ENCODE measurements around the gene TXNDC9. TPM values are rescaled to one million over a fixed set of nuclear protein-coding genes. Genes with fewer than 3 reads are reported as not detected.
A peak's percentile ranks its signal among the peaks of the same experiment; 100 is the strongest.
"Not testable (repeated sequence)": the region's sequence is repeated elsewhere in the genome, so short reads cannot be mapped to it uniquely, and the experiment has no call there.

The TXNDC9 gene, protein sequence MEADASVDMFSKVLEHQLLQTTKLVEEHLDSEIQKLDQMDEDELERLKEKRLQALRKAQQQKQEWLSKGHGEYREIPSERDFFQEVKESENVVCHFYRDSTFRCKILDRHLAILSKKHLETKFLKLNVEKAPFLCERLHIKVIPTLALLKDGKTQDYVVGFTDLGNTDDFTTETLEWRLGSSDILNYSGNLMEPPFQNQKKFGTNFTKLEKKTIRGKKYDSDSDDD
- total RNA-seq (2014; rRNA removed; shearing (Covaris generic)): 67.6 and 81.0 TPM in 2 replicates

DNA sequence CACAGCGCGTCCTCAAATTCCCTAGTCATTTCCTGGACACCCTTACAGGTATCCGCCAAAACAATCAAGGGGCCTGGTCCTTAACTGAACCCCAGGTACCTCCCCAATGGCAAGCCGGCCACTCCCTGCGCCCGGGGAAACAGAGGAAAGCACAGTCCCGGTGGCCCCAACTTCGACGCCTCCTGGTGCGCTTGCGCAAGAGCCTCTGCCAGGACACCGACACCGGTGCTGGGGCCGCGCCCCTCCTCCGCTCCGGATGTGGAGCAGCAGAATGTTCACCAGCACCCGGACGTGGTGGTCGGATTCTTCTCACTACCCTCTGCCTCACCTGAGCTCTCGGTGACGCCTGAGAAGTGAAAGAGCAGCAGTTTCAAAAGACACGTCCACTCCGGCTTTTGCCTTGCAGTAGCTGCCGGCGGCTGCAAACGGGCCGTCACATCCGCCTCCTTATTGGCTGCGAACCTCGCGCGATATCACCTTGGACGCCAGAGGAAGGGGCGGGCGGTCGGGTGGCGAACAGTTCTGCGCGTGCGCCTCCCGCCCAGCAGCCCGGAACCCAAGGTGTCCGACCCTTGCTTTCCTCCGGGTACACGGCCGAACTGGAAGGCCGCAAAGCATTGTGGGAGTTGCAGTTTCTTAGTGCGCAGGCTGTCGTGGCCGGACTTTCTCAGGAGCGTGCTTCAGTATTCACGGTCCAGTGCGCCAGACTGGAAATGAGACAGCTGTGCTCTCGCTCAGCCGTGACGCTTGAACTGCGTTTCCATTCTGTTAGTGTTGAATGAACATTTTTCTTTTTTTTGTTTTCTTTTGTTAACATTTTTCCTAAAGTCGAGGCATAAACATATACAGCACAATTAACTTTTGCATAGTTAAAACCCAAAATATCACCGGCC is at the start of gene TXNDC9:
TSS of gene TXNDC9 (minus strand) at position 423 of the 893 bp plus-strand sequence. CDS start 3,123 bp downstream, outside the sequence.
- DNase-seq (ENCODE audit: low spot score): peak; percentile 99

DNA sequence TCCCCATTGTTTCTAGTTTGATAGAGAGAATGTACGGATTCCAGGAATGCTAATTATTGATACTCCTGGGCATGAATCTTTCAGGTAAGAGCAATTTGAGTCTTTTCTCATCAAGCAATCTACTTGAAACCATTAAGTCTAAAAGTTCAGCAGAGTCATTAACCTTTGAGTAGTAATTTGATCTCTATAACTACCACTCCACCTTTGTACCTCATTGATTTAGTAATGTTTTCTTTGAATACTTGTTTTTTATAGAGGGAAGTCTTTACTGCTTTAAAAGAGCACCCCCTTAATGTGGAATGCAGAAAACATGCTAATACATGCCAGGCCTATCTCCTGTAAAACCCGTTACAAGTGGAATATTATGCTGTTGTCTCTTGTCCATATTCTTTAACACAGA is 46.0 kb upstream of the TXNDC9 start:
- DNase-seq (ENCODE audit: low spot score): no peak

DNA sequence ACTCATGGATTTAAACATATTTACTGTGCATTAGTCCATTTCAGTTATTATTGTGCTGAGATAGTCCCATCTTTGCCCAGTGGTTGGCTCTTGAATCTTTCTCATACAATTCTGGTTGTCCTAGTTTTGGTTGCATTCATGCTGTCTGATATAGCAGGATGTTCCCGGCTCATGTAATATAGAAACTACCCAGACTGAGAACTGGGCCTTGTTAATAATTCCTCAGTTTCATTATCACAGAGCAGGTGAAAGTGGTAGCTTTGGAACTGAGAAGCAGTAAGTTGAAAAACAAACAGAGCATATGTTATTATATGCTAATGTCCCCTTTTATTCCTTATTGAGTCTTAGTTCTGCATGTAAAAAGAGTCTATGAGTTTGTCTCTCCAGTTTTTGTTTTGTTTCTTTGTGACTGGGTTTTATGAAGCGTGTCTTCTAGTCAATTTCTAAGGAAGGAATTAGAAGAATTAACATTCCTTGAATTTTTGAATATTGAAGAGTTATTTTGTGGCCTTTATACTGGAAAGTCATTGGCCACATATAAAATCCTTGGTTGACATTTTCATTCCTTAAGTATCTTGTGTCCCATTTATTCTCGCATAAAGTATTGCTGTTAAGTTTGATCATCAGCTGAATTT is 44.4 kb upstream of the TXNDC9 start:
- DNase-seq (ENCODE audit: low spot score): no peak

DNA sequence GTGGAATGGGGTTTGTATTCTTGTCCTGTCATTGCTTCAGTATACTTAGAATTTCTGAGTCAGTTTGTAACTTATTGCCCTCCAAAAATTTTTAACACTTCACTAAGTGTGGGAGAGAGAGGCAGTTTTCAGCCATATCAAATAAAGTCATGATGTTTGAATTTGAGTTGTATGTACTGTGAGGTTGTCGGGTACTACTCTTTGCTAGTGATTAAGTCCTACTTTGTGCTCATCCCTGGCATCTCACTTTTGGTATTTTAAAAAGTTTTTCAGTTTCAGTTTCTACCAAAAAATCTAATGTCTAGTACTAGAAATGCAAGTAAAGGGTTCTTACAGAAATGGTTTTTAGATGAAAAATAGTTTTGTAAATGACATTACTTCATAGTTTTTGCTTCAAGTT is 41.7 kb upstream of the TXNDC9 start:
- DNase-seq (ENCODE audit: low spot score): no peak

DNA sequence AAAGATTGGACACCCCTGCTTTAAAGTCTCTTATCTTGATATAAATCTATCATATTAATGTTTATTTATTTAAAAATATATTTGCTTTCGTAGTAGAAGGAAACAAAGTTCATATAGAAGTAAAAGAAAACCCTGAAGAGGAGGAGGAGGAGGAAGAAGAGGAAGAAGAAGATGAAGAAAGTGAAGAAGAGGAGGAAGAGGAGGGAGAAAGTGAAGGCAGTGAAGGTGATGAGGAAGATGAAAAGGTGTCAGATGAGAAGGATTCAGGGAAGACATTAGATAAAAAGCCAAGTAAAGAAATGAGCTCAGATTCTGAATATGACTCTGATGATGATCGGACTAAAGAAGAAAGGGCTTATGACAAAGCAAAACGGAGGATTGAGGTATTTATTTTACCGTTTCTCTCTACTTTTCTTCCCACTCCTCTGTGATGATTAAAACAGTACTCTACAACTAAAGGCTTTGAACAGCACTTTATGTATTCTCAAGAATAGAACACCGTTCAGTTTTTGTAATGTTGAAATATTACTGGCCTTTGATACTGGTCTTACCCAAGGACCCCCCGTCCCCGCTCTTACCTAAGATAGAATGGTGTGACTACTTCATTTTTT is 40.2 kb upstream of the TXNDC9 start:
- no peak for DNase-seq (ENCODE audit: low spot score)

DNA sequence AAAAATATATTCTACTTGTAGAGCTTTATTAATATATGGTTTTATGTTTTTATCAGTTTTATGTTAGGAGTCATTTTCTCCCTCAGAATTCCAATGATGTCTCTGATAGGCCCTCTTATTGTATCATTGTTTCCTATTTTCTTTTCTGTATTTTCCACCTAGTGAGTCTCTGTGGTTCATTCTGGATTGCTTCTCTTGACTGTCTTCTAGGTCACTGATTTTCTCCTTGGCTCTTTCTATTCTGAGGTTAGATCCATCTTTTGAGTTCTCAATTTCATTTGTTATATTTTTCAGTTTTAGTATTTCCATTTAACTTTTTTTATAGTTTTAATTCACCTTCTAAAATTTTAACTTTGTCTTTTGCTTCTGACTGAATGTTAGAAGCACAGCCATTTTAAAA is 38.6 kb upstream of the TXNDC9 start:
- DNase-seq (ENCODE audit: low spot score): no peak

DNA sequence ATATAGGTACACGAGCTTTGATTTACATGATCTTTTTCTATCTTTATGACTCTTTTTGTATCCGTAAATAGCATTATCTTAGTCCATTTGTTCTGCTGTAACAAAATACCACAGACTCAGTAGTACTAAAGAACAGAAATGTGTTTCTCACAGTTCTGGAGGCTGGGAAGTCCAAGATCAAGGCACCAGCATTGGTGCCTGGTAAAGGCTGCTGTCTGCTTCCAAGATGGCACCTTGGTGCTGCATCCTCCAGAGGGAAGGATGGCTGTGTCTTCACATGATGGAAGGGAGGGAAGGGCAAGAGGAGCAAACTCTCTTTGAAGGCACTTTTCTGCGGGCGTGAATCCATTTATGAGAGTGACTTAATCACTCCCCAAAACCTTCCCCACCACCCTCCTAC is 37.0 kb upstream of the TXNDC9 start:
- DNase-seq (ENCODE audit: low spot score): no peak

DNA sequence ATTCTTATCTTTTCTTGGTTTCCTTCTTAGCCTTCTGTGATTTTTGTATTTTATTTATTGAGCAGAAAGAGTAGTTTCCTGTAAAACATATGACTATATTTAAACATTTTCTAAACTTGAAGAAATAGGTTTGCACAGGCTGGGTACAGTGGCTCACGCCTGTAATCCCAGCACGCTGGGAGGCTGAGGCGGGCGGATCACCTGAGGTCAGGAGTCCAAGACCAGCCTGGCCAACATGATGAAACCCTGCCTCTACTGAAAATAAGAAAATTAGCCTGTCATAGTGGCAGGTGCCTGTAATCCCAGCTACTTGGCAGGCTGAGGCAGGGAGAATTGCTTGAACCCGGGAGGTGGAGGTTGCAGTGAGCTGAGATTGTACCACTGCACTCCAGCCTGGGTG is 32.7 kb upstream of the TXNDC9 start:
- not testable (repeated sequence) for DNase-seq (ENCODE audit: low spot score)

DNA sequence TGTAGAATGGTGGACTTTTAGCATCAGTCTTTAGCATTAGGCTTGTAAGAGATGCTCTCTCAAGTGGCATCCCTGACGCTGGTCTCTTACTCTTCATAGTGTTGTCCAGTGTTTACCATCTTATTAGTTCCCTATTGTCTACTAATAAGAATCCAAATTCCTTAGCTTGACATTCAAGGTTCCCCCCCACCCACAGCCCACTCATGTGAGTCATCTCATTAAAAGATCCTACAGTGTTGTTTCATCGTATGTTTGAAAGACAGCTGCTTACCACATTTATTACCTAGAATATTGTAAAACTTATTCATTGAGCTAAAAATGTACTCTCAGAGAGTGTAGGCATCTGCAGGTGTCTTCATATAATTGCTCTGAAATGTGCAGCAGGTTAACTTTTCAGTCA is 29.5 kb upstream of the TXNDC9 start:
- DNase-seq (ENCODE audit: low spot score): no peak

DNA sequence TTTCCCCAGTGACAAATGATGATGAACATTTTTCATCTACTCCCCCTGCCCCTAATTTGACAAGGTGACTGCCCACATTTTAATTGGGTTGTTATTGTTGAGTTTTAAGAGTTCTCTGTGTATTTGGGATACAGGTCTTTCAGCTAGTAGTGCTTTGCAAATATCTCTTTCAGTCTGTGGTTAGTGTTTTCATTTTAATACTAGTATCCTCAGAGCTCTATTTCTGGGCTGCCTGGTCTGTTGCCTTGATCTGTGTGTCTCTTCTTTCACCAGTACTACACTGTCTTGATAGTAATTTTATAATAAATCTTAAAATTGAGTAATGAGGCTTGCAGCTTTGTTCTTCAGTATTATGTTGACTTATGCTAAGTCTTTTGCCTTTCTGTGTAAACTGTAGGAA is 20.7 kb upstream of the TXNDC9 start:
- DNase-seq (ENCODE audit: low spot score): no peak

DNA sequence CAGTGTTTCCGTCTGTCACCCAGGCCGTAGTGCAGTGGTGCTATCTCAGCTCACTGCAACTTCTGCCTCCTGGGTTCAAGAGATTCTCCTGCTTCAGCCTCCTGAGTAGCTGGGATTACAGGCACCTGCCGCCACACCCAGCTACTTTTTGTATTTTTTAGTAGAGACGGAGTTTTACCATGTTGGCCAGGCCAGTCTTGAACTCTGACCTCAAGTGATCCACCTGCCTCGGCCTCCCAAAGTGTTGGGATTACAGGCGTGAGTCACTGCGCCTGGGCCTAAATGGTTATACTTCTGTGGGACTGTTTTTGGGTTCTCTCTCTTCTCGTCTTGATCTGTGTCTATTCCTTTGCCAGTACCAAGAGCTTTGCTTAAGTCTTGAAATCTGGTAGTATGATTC is 18.7 kb upstream of the TXNDC9 start:
- not testable (repeated sequence) for DNase-seq (ENCODE audit: low spot score)

DNA sequence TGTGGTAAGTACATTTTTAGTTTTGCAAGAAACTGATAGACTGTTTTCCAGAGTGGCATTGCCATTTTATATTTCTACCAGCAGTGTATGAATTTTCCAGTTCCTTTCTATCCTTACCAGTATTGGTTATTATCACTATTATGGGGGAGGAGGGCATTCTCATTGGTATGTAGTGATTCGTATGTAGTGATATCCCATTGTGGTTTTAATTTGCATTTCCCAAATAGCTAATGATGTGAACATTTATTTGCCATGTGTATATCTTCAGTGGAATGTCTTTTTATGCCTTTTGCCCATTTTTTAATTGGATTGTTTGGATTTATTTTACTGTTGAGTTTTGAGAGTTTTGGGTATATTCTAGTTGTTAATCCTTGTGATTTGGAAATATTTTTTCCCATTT is 17.9 kb upstream of the TXNDC9 start:
- DNase-seq (ENCODE audit: low spot score): no peak

DNA sequence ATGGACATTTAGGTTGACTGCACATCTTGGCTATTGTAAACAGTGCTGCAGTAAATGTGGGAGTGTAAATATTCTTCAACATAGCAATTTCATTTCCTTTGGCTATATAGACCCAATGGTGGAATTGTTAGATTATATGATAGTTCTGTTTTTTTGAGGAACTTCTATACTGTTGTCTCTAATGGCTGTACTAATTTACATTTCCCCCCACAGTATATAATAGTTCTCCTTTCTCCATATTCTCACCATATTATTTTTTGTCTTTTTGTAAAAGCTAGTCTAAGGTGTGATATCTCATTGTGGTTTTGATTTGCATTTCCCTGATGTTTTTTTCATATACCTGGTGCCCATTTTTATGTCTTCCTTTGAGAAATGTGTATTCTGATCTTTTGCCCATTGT is 14.1 kb upstream of the TXNDC9 start:
- no peak for DNase-seq (ENCODE audit: low spot score)

DNA sequence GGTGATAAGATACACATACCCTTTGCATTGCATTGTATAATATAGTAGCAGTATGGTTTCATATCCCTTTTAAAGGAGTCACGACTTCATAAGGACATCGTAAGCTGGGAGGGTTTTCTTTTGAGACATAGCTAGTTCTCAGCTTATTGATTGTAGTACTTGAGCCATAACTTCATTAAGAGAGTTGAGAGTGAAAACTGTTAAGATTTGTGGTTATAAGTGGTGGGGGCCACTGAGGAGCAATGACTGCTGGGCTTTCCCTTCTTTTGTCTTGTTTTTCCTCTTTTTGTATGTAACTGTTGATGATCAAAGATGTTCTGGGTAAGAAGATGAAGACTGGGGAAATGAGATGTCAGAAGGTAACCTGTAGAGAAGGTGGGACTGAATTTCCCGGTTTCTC is 12.0 kb upstream of the TXNDC9 start:
- DNase-seq (ENCODE audit: low spot score): no peak

DNA sequence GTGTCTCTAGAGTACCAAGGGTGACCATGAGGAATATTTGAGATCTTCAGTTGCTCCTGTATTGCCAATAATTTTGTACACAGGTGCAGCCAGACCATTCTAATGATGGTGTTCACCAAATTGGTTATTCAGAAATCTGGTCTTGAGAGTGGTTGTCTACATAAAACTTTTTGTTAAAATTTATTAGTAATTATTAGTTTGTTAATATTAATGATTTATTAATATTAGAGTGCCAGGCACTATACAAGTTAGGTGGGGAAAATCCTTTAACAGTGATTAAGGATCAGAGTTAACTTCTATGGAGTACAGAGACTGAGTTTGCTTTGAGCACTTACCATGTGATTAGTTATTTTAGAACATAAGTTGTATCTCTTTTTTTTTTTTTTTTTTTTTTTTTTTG is 10.1 kb upstream of the TXNDC9 start:
- DNase-seq (ENCODE audit: low spot score): no peak

DNA sequence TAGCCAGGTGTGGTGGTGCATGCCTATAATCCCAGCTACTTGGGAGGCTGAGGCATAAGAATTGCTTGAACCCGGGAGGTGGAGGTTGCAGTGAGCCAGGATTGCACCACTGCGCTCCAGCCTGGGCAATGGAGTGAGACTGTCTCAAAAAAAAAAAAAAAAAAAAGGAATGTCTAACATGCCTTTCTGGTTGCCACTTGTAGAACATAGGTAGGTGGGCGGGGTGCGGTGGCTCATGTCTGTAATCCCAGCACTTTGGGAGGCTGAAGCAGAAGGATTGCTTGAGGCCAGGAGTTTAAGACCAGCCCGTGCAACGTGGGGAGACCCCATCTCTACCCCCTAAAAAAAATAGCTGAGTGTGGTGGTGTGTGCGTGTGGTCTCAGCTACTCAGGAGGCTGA is 9.3 kb upstream of the TXNDC9 start:
- DNase-seq (ENCODE audit: low spot score): not testable (repeated sequence)

DNA sequence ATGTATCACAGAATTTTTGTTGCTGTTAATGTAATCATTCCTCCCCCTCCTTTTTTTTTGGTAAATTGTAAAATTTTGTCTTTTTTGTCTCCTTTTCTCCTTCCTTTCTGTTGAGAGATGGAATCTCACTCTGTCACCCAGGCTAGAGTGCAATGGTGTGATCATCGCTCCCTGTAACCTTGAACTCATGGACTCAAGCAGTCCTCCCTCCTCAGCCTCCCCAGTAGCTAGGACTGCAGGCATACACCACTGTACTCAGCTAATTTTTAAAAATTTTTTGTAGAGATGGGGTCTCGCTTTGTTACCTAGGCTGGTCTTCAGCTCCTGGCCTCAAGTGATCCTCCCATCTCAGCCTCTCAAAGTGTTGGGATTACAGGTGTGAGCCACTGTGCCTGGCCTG is 6.4 kb upstream of the TXNDC9 start:
- DNase-seq (ENCODE audit: low spot score): no peak

DNA sequence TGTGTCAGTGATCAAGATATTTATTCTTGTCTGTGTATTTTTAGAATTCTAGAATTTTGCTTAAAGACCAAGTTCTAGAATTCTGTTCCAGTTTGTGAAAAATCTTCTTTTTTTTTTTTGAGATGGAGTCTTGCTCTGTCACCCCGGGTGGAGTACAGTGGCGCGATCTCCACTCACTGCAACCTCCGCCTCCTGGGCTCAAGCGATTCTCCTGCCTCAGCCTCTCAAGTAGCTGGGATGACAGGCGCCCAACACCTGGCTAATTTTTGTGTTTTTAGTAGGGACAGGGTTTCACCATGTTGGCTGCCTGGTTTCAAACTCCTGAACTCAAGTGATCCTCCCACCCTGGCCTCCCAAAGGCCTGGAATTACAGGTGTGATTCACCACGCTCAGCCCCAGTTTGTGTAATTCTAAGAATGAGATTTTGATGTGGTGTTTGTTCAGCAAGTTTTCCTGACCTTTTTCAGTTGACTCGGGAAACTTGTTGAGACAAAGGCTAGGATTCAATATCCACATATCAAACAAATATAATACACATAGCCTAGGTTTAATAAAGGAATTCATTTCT is 4.6 kb upstream of the TXNDC9 start:
- no peak for DNase-seq (ENCODE audit: low spot score)

DNA sequence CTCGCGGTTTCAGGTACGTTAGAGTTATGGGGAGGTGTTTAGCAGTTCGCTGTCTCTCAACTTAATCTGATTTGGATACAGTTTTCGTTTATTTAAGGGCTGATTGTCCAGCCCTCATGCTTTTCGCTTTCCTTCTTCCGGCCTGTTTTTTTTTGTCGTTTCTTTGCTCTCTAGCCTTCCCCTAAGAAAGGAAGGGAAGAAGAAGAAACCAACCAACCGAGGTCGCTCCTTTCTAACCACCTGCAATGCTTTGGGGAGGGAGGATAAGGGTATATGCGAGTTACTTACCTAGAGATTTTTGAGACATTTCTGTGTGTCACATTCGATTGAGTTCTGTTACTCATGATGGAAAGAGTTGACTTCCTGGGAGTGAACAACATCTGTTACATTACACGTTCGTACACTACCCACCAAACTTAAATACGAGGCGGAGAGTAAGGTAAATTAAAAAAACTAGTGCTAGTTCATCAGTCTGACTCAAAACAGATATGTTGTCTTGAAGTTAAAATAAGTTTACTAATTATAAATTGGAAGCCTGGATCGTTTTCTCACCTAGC is 2.0 kb upstream of the TXNDC9 start:
- no peak for DNase-seq (ENCODE audit: low spot score)

DNA sequence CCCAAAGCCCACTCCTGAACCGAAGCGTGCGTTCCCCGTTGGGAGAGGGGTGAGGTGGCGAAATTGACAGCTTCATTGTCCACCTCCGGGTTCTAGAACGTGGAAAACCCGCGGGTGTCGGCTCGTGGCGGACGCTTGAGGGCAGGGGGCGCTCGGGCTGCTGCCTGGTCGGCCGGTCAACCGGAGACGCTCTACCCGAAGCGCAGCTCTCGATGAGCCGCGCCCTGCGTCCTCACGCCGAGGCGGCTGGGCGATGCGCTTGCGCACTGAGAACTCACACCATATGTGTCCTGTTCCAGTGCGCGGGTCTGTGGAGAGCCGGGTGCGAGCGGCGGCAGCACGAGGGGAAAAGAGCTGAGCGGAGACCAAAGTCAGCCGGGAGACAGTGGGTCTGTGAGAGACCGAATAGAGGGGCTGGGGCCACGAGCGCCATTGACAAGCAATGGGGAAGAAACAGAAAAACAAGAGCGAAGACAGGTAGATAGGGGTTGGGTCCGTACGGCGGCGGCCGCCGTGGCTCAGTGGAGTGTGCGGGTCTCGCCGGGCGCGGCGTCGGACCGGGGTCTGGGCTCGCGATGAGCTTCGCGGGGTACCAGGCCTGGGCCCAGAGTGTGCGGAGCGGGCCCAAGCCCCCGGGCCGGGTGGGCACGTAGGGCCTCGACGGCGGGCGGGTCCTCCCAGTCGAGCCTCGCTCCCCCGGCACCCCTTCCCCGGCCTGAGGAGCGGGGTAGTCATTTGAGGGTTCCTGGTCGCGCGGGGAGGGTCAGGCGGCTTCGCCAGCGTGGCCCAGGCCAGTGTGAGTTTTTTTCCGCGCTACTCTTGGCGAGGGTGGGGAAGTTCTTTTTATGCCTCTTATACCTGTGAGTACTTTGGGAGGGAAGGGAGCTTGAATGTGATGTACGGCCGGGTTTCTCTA is 1.2 kb upstream of the TXNDC9 start, which contains the start of gene EIF5B:
TSS of gene EIF5B (plus strand) at position 277 of the 916 bp plus-strand sequence. CDS start at position 443, 166 bp downstream.
- peak; percentile 96 for DNase-seq (ENCODE audit: low spot score)

DNA sequence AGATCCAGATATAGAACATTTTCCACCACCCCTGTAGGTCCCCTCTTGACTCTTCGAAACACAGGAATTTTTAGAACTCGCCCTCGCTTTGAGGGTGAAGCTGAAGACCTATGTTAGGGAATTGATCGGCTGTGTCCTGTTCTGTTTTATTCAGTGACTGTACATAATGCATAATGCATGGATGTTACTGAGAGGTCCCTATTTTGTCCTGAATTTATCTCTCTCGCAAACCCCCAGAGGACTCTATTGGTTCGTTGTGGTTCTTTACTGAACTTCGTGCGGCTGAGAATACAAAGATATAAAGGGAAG is 625 bp upstream of the TXNDC9 start:
- DNase-seq (ENCODE audit: low spot score): no peak
